ENCODE measurements around the gene WFIKKN1. TPM values are rescaled to one million over a fixed set of nuclear protein-coding genes. Genes with fewer than 3 reads are reported as not detected.

The WFIKKN1 gene
- total and polyA plus RNA-seq, 4 donors: 0.31 to 2.5 (median 0.61) TPM

GRCh38 chr16:631808-632358 is 1.1 kb downstream of the WFIKKN1 start:
- no peaks in the 10 kb centered on the region for H3K27me3 ChIP-seq (ENCODE audit: control insufficient read depth in 3 of 3, insufficient read depth in 3 of 3, low read length in 2 of 3)
- no peak for TF ChIP-seq CTCF (IDR thresholded peaks at IDR 0.05; ENCODE audit: control extremely low read depth, extremely low read depth)
- H3K4me3 ChIP-seq: no peak overlapping the region
- WGBS, 2 donors: 64 to 83% methylated on average over 9 of the region's 9 CpGs
- no peak for DNase-seq
- H3K4me1 ChIP-seq (ENCODE audit: control insufficient read depth in 5 of 5, insufficient read depth in 5 of 5, low read length in 5 of 5): peaks cover 0 to 34% (median 14%) of the 10 kb centered on the region in 5 donors
- no peak overlapping the region for H3K9ac ChIP-seq (ENCODE audit: insufficient read depth in 1 of 2, low read length in 2 of 2)
- ATAC-seq (ENCODE audit: insufficient read depth, low FRiP score): no peak
- H3K27ac ChIP-seq (ENCODE audit: low read depth in 1 of 2, low read length in 1 of 2): no peak overlapping the region
- no peaks in the 10 kb centered on the region for H3K9me3 ChIP-seq (ENCODE audit: control insufficient read depth in 4 of 4, insufficient read depth in 3 of 4, low read length in 3 of 4)
- H3K36me3 ChIP-seq (ENCODE audit: control insufficient read depth in 4 of 4, insufficient read depth in 4 of 4, low read length in 4 of 4): peaks cover 0 to 41% (median 2%) of the 10 kb centered on the region in 4 donors

GRCh38 chr16:632486-633335 is 1.9 kb downstream of the WFIKKN1 start:
- TF ChIP-seq CTCF (IDR thresholded peaks at IDR 0.05; ENCODE audit: control extremely low read depth, extremely low read depth): no peak
- 95 to 96% methylated on average over 67 of the region's 67 CpGs for WGBS, 2 donors
- no peak for DNase-seq

GRCh38 chr16:633336-634050 is 2.7 kb downstream of the WFIKKN1 start:
- no peak for TF ChIP-seq CTCF (IDR thresholded peaks at IDR 0.05; ENCODE audit: control extremely low read depth, extremely low read depth)
- DNase-seq: no peak

More at GRCh38 chr16:632486-633335, 1.9 kb downstream of the WFIKKN1 start:
- ATAC-seq (ENCODE audit: insufficient read depth, low FRiP score): no peak
- peaks cover 0 to 32% (median 0%) of the 10 kb centered on the region in 4 donors for H3K36me3 ChIP-seq (ENCODE audit: control insufficient read depth in 4 of 4, insufficient read depth in 4 of 4, low read length in 4 of 4)
- H3K27ac ChIP-seq (ENCODE audit: low read depth in 1 of 2, low read length in 1 of 2): no peak overlapping the region
- no peaks in the 10 kb centered on the region for H3K9me3 ChIP-seq (ENCODE audit: control insufficient read depth in 4 of 4, insufficient read depth in 3 of 4, low read length in 3 of 4)
- H3K9ac ChIP-seq (ENCODE audit: insufficient read depth in 1 of 2, low read length in 2 of 2): no peak overlapping the region
- peaks cover 0 to 40% (median 19%) of the 10 kb centered on the region in 5 donors for H3K4me1 ChIP-seq (ENCODE audit: control insufficient read depth in 5 of 5, insufficient read depth in 5 of 5, low read length in 5 of 5)
- no peak overlapping the region for H3K4me3 ChIP-seq
- no peaks in the 10 kb centered on the region for H3K27me3 ChIP-seq (ENCODE audit: control insufficient read depth in 3 of 3, insufficient read depth in 3 of 3, low read length in 2 of 3)

More at GRCh38 chr16:633336-634050, 2.7 kb downstream of the WFIKKN1 start:
- peaks cover 0 to 25% (median 0%) of the 10 kb centered on the region in 4 donors for H3K36me3 ChIP-seq (ENCODE audit: control insufficient read depth in 4 of 4, insufficient read depth in 4 of 4, low read length in 4 of 4)
- no peak overlapping the region for H3K27ac ChIP-seq (ENCODE audit: low read depth in 1 of 2, low read length in 1 of 2)
- H3K9ac ChIP-seq (ENCODE audit: insufficient read depth in 1 of 2, low read length in 2 of 2): no peak overlapping the region
- WGBS, 2 donors: 97% methylated on average over 66 to 74 of the region's 74 CpGs
- H3K4me3 ChIP-seq: no peak overlapping the region
- H3K4me1 ChIP-seq (ENCODE audit: control insufficient read depth in 5 of 5, insufficient read depth in 5 of 5, low read length in 5 of 5): peaks cover 0 to 43% (median 22%) of the 10 kb centered on the region in 5 donors
- no peak for ATAC-seq (ENCODE audit: insufficient read depth, low FRiP score)
- no peaks in the 10 kb centered on the region for H3K27me3 ChIP-seq (ENCODE audit: control insufficient read depth in 3 of 3, insufficient read depth in 3 of 3, low read length in 2 of 3)
- H3K9me3 ChIP-seq (ENCODE audit: control insufficient read depth in 4 of 4, insufficient read depth in 3 of 4, low read length in 3 of 4): no peaks in the 10 kb centered on the region
